ENCODE measurements around the gene ABI3BP.
A peak's percentile ranks its signal among the peaks of the same experiment; 100 is the strongest.

The ABI3BP gene

DNA sequence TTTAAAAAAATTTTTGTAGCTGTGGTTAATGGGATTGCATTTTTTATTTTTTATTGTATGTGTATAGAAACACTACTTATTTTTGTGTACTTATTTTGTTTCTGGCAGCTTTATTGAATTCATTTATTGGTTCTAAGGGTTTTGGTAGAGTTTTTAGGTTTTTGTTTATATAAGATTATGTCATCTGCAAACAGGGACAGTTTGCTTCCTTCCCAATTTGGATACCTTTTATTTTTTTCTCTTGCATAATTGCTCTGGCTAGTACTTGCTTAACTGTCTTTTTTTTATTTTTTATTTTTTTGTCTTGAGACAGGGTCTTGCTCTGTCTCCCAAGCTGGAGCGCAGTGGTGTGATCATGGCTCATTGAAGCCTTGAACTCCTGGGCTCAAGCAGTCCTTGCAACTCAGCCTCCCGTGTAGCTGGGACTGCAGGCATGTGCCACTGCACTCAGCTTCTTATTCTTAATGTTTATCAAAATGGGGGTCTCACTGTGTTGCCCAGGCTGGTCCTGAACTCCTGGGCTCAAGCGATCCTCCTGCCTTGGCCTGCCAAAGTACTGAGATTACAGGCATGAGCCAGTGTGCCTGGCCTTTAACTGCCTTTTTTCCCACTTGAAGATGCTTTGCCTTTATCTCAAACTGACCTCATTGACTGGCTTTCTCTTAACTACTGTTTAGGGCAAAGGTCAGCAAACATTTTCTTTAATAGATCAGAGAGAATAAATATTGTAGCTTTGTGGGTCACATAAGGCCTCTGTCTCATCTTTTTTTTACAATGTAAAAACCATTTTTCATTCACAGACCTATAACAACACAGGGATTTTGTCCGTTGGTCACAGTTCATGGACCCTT is 275.4 kb downstream of the ABI3BP start:
- DNase-seq (ENCODE audit: low read depth) = no peak
- H3K9me3 ChIP-seq (ENCODE audit: control insufficient read depth, low read length) = no peaks in the 10 kb centered on the region
- peaks cover 83% of the 10 kb centered on the region for H3K36me3 ChIP-seq (ENCODE audit: control insufficient read depth, insufficient read depth, low read length, severe bottlenecking)
- H3K4me1 ChIP-seq (ENCODE audit: control insufficient read depth, insufficient read depth, low read length) = peaks cover 37% of the 10 kb centered on the region
- no peaks in the 10 kb centered on the region for H3K27me3 ChIP-seq (replicated peaks; ENCODE audit: control insufficient read depth, insufficient read depth, low read length)
- H3K9ac ChIP-seq (ENCODE audit: low read length) = no peak overlapping the region
- no peak overlapping the region for H3K4me3 ChIP-seq (ENCODE audit: low read length)

DNA sequence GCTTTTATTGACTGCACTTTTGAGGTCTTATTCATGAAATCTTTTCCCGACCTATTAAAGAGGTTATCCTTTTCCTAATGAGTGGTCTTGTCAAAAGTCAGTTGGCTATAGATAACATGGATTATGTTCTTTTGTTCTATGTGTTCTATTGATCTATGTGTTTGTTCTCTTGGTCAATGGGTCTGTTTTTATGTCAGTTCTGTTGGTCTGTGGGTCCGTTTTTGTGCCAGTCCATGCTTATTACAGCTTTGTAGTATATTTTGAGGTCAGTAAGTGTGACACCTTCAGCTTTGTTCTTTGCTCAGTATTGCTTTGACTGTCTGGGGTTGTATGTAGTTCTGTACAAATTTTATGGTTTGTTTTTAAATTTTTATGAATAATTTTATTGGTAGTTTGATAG is 276.2 kb downstream of the ABI3BP start:
- Histone ChIP-seq H3K27me3 (replicated peaks; ENCODE audit: control insufficient read depth, insufficient read depth, low read length) (no peaks in the 10 kb centered on the region), H3K36me3 (ENCODE audit: control insufficient read depth, insufficient read depth, low read length, severe bottlenecking) (peaks cover 75% of the 10 kb centered on the region), H3K9ac (ENCODE audit: low read length) (no peak overlapping the region), H3K4me3 (ENCODE audit: low read length) (no peak overlapping the region), H3K4me1 (ENCODE audit: control insufficient read depth, insufficient read depth, low read length) (peaks cover 45% of the 10 kb centered on the region), H3K9me3 (ENCODE audit: control insufficient read depth, low read length) (no peaks in the 10 kb centered on the region)
- DNase-seq (ENCODE audit: low read depth) = no peak

DNA sequence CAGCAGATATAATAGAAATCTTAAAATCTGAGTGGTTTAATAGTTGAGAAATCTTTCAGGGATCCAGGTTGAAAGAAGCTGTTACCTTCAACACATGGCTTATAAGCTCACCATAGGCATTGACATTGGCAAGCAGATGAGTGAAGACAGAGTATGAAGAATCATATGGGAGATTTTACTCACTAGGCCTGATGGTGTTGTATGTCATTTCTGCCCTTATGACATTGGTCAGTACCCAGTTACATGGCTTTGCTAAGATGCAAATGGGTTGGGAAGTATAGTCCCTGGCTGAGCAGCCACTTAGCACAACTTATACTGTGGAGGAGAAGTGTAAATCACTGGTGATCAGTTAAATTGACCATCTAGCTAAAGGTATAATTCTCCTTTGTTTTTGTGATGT is 278.0 kb downstream of the ABI3BP start:
- DNase-seq (ENCODE audit: low read depth) = no peak
- H3K4me3 ChIP-seq (ENCODE audit: low read length) = no peak overlapping the region
- H3K9ac ChIP-seq (ENCODE audit: low read length) = no peak overlapping the region
- no peaks in the 10 kb centered on the region for H3K9me3 ChIP-seq (ENCODE audit: control insufficient read depth, low read length)
- H3K4me1 ChIP-seq (ENCODE audit: control insufficient read depth, insufficient read depth, low read length) = peaks cover 59% of the 10 kb centered on the region
- peaks cover 61% of the 10 kb centered on the region for H3K36me3 ChIP-seq (ENCODE audit: control insufficient read depth, insufficient read depth, low read length, severe bottlenecking)
- H3K27me3 ChIP-seq (replicated peaks; ENCODE audit: control insufficient read depth, insufficient read depth, low read length) = no peaks in the 10 kb centered on the region

DNA sequence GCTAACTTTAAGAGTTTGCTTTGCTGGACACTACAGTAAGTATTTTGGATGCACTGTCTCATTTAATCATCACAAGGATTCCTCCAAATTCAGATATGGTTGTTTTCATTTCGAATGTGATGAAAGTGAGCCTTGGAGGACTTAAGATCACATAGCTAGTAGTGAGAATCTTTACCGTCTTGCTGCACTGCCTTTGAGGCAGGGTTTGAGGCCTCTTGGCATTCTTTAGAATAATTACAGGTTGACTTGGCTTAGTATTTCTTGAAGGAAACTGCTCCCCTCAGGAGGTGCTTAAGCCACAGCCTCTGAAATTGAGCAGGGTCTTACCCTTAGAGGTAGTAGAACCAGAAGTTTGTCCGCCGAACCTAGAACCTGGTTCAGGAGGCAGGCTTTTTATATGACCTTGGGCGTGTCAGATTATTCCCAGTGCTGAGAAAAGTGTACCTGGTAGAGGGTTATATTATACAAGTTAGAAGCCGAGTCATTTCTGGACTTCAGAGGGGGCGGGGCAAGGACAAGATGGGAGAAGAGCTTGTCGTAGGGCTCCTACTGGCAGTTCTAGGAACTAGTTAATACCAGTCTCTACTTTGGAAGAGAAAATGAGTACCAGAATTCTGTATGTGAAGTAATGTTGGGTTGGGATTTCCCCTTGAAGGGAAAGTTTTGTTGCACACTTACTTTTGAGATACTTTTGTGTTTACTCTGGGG is 282.8 kb downstream of the ABI3BP start:
- peaks cover 25% of the 10 kb centered on the region for H3K36me3 ChIP-seq (ENCODE audit: control insufficient read depth, insufficient read depth, low read length, severe bottlenecking)
- peak overlapping the region; percentile 86 for H3K4me3 ChIP-seq (ENCODE audit: low read length)
- no peaks in the 10 kb centered on the region for H3K27me3 ChIP-seq (replicated peaks; ENCODE audit: control insufficient read depth, insufficient read depth, low read length)
- H3K9ac ChIP-seq (ENCODE audit: low read length) = peak overlapping the region; percentile 88
- peak; percentile 86 for DNase-seq (ENCODE audit: low read depth)
- no peaks in the 10 kb centered on the region for H3K9me3 ChIP-seq (ENCODE audit: control insufficient read depth, low read length)
- H3K4me1 ChIP-seq (ENCODE audit: control insufficient read depth, insufficient read depth, low read length) = peaks cover 32% of the 10 kb centered on the region

DNA sequence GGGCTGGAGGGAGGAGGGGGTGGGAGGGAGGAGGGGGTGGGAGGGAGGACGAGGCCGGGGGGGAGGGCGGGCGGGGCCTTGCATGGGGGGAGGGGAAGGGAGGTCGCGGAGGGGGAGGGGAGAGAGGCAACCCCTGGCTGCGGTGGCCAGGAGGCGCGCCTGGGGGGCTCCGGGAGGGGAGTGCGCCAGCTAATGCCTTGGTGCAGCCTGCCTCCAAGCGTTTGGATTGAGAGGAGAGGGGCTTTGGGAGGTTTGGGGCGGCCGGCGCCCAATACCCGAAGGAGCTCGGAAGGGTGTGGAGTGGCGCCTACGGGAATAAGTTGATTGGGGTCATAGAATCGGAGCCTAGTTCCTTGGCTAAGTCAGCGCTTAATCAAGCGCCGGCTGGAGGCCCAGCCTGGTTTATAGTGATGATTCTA is 283.4 kb downstream of the ABI3BP start:
- DNase-seq (ENCODE audit: low read depth) = peak; percentile 74
- Histone ChIP-seq H3K4me3 (ENCODE audit: low read length) (peak overlapping the region; percentile 86), H3K27me3 (replicated peaks; ENCODE audit: control insufficient read depth, insufficient read depth, low read length) (no peaks in the 10 kb centered on the region), H3K36me3 (ENCODE audit: control insufficient read depth, insufficient read depth, low read length, severe bottlenecking) (peaks cover 20% of the 10 kb centered on the region), H3K4me1 (ENCODE audit: control insufficient read depth, insufficient read depth, low read length) (peaks cover 28% of the 10 kb centered on the region), H3K9ac (ENCODE audit: low read length) (peak overlapping the region; percentile 88), H3K9me3 (ENCODE audit: control insufficient read depth, low read length) (no peaks in the 10 kb centered on the region)

DNA sequence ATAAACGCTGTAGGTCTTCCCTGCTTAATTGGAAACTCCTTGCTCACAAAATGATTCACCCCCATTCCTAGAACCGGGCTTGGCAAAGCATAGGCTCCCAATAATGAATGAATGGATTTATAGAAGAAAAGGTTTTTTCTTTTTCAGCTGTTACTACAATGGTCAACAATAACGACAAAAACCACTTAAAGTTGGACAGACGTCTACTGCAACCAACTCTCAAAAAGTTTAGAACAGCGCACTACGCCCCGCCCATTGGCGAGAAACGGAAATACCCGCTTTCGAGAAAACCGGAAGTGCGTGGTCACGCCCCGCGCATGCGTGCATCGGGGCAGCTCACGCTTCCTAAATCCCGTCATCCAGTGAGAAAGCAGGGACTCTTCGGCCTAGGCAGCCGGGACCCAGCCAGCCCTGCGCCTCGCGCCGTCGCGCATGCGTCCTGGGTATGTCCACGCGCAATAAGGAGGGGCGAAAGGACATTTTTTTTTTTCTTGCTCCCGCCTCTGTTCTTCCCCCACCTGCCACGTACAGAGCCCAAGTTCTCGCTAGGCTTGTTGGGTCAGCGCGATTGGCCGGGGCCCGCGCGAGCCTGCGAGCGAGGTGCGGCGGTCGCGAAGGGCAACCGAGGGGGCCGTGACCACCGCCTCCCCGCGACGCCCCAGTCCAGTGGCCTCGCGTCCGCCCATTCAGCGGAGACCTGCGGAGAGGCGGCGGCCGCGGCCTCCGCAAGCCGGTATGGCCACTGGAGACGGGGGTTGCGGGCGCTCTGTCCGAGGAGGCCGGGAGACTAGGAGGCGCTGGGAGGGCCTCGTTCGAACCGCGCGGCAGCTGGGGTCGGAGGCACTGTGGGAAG is 284.0 kb downstream of the ABI3BP start, which contains the start of gene TFG:
TFG (plus strand) TSS at position 506 of the 853 bp plus-strand sequence. CDS start 4,192 bp downstream, outside the sequence.
- H3K27me3 ChIP-seq (replicated peaks; ENCODE audit: control insufficient read depth, insufficient read depth, low read length) = no peaks in the 10 kb centered on the region
- H3K4me1 ChIP-seq (ENCODE audit: control insufficient read depth, insufficient read depth, low read length) = peaks cover 28% of the 10 kb centered on the region
- peak; percentile 99 for DNase-seq (ENCODE audit: low read depth)
- peak within 1 kb of the TSS; percentile 88 for H3K9ac ChIP-seq (ENCODE audit: low read length)
- H3K4me3 ChIP-seq (ENCODE audit: low read length) = peak within 1 kb of the TSS; percentile 86
- no peaks in the 10 kb centered on the region for H3K9me3 ChIP-seq (ENCODE audit: control insufficient read depth, low read length)
- peaks cover 13% of the 10 kb centered on the region for H3K36me3 ChIP-seq (ENCODE audit: control insufficient read depth, insufficient read depth, low read length, severe bottlenecking)

DNA sequence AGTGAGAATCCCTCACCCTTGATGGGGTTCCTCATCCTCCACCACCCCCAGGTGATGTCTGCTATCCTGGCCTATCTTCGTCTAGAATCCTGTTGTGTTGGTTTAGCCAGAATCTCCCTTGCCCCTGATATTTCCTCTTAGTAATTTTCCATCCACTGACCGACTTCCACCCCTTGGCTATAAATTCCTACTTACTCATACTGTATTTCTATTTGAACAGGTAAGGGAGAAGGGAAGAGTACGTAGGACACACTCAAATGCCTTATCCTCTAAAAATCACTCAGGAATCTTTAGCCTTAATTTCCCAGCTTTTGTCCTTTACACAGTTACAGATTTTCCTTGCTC is 284.6 kb downstream of the ABI3BP start:
- peak overlapping the region; percentile 86 for H3K4me3 ChIP-seq (ENCODE audit: low read length)
- peaks cover 28% of the 10 kb centered on the region for H3K4me1 ChIP-seq (ENCODE audit: control insufficient read depth, insufficient read depth, low read length)
- H3K9me3 ChIP-seq (ENCODE audit: control insufficient read depth, low read length) = no peaks in the 10 kb centered on the region
- no peaks in the 10 kb centered on the region for H3K27me3 ChIP-seq (replicated peaks; ENCODE audit: control insufficient read depth, insufficient read depth, low read length)
- H3K9ac ChIP-seq (ENCODE audit: low read length) = peak overlapping the region; percentile 83
- no peak for DNase-seq (ENCODE audit: low read depth)
- peaks cover 7% of the 10 kb centered on the region for H3K36me3 ChIP-seq (ENCODE audit: control insufficient read depth, insufficient read depth, low read length, severe bottlenecking)

DNA sequence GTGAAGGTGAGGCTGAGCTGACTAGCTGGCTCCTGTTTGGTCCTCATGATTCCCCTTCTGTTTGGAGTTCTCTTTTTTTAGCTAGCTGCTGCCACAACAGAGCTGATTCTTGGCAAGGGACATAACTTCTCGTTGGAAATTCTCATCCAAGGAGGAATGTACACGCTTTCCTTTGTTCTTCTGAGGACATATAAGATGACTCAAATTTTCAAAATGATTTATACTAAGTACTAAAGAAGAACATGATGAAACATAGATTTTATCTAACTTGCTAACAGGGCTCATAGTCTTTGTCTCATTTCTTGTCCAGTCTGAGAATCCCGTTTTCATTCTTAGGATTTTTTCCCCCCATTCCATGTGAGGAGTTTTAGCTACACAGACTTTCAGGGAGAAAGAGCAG is 286.9 kb downstream of the ABI3BP start:
- Histone ChIP-seq H3K9ac (ENCODE audit: low read length) (no peak overlapping the region), H3K4me1 (ENCODE audit: control insufficient read depth, insufficient read depth, low read length) (peaks cover 10% of the 10 kb centered on the region), H3K9me3 (ENCODE audit: control insufficient read depth, low read length) (no peaks in the 10 kb centered on the region), H3K36me3 (ENCODE audit: control insufficient read depth, insufficient read depth, low read length, severe bottlenecking) (no peaks in the 10 kb centered on the region), H3K27me3 (replicated peaks; ENCODE audit: control insufficient read depth, insufficient read depth, low read length) (no peaks in the 10 kb centered on the region), H3K4me3 (ENCODE audit: low read length) (no peak overlapping the region)
- DNase-seq (ENCODE audit: low read depth) = peak; percentile 28

DNA sequence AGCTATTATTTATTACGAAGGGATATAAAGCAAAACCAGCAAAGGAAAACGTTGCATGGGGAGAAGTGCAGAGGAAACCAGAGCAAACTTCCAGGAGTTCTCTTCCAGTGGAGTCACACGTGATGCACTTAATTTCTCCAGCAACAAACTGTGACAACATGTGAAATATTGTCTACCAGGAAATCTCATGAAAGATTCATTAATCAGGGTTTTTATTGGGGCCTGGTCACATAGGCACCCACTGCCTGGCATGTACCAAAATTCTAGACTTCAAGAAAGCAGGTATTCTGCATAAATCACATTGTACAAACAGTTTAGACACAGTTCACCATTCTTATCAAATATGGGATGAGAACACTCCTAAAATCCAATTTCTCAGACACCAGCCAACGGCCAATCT is 289.4 kb downstream of the ABI3BP start:
- Histone ChIP-seq H3K9me3 (ENCODE audit: control insufficient read depth, low read length) (no peaks in the 10 kb centered on the region), H3K4me1 (ENCODE audit: control insufficient read depth, insufficient read depth, low read length) (peaks cover 3% of the 10 kb centered on the region)

DNA sequence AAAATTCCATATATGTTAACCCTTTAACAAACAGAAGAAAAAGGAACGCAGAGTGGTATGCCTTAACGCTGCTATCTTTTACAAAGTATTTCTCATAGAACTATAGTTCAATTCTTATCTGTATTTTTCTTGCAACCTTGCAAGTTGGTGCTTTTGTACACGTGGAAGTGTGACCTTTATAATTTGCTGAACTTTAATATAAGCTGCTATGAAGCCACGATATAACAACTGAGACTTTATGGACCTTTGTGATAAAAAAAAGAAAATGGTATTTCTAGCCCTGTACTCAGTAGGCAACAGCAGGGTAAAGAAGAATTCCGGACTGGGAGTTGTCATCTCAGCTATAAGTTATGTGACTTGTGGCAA is 290.3 kb downstream of the ABI3BP start:
- Histone ChIP-seq H3K36me3 (ENCODE audit: control insufficient read depth, insufficient read depth, low read length, severe bottlenecking) (no peaks in the 10 kb centered on the region), H3K4me3 (ENCODE audit: low read length) (no peak overlapping the region), H3K4me1 (ENCODE audit: control insufficient read depth, insufficient read depth, low read length) (no peaks in the 10 kb centered on the region), H3K9ac (ENCODE audit: low read length) (no peak overlapping the region), H3K9me3 (ENCODE audit: control insufficient read depth, low read length) (no peaks in the 10 kb centered on the region), H3K27me3 (replicated peaks; ENCODE audit: control insufficient read depth, insufficient read depth, low read length) (no peaks in the 10 kb centered on the region)
- DNase-seq (ENCODE audit: low read depth) = no peak

More for the DNA sequence above, 289.4 kb downstream of the ABI3BP start:
- H3K4me3 ChIP-seq (ENCODE audit: low read length) = no peak overlapping the region
- H3K9ac ChIP-seq (ENCODE audit: low read length) = no peak overlapping the region
- H3K36me3 ChIP-seq (ENCODE audit: control insufficient read depth, insufficient read depth, low read length, severe bottlenecking) = no peaks in the 10 kb centered on the region
- no peaks in the 10 kb centered on the region for H3K27me3 ChIP-seq (replicated peaks; ENCODE audit: control insufficient read depth, insufficient read depth, low read length)
- DNase-seq (ENCODE audit: low read depth) = no peak

Data from adipocyte (in vitro differentiated cells).